Measurements from ENCODE around the gene GLIS1. TPM values are rescaled to one million over a fixed set of nuclear protein-coding genes. Genes with fewer than 3 reads are reported as not detected.

The GLIS1 gene
- total RNA-seq, 1 experiment from 2014 or later = 1.7 TPM

- POLR2A ChIA-PET (ENCODE audit: unreplicated experiment) = no interaction called here
- TF ChIP-seq CTCF (conservative IDR thresholded peaks at IDR 0.05; ENCODE audit: low read depth, low read length) (no peak), EZH2phosphoT487 (IDR thresholded peaks at IDR 0.05; ENCODE audit: borderline replicate concordance, low read length) (no peak), EZH2 (IDR thresholded peaks at IDR 0.05; ENCODE audit: low read length, unreplicated experiment) (no peak)
- Histone ChIP-seq H3K27me3 (ENCODE audit: low read length) (no peaks in the 10 kb centered on the region), H3K9me2 (replicated peaks; ENCODE audit: low read length) (no peaks in the 10 kb centered on the region), H3K27ac (ENCODE audit: low read length) (no peak overlapping the region), H3K36me3 (ENCODE audit: low read depth, low read length) (no peaks in the 10 kb centered on the region), H3F3A (ENCODE audit: low read length, unreplicated experiment) (no peaks in the 10 kb centered on the region), H2AFZ (ENCODE audit: low read length) (no peak overlapping the region), H3K4me2 (ENCODE audit: low read length) (no peak overlapping the region), H3K79me2 (ENCODE audit: low read length) (no peaks in the 10 kb centered on the region), H3K4me1 (ENCODE audit: insufficient read depth, low read length) (peaks cover 8% of the 10 kb centered on the region), H3K4me3 (ENCODE audit: low read length) (no peak overlapping the region), H3K9me3 (ENCODE audit: low read length) (no peaks in the 10 kb centered on the region), H3K9ac (ENCODE audit: low read length) (no peak overlapping the region), H4K20me1 (ENCODE audit: low read length) (no peaks in the 10 kb centered on the region)
- no TSS peak for BruUV-seq (replicated peaks)
- CTCF ChIA-PET = no interaction called here
- DNase-seq (no peak), ATAC-seq (no peak)
- intact Hi-C loops (cut with micrococcal nuclease) = no loop called here
Observed at GRCh38 chr1:53638360-53639035, 100.5 kb downstream of the GLIS1 start.

GRCh38 chr1:53637511-53638359 lies 101.2 kb downstream of the GLIS1 start:
- no peak overlapping the region for H2AFZ ChIP-seq (ENCODE audit: low read length)
- intact Hi-C loops (cut with micrococcal nuclease) = no loop called here
- H3K27ac ChIP-seq (ENCODE audit: low read length) = no peak overlapping the region
- no peaks in the 10 kb centered on the region for H3K9me2 ChIP-seq (replicated peaks; ENCODE audit: low read length)
- H3K36me3 ChIP-seq (ENCODE audit: low read depth, low read length) = no peaks in the 10 kb centered on the region
- DNase-seq (no peak), ATAC-seq (no peak)
- no peaks in the 10 kb centered on the region for H3K79me2 ChIP-seq (ENCODE audit: low read length)
- no peaks in the 10 kb centered on the region for H3K9me3 ChIP-seq (ENCODE audit: low read length)
- ChIA-PET POLR2A (ENCODE audit: unreplicated experiment) (no interaction called here), CTCF (no interaction called here)
- BruUV-seq (replicated peaks) = no TSS peak
- H3K4me2 ChIP-seq (ENCODE audit: low read length) = no peak overlapping the region
- no peaks in the 10 kb centered on the region for H3F3A ChIP-seq (ENCODE audit: low read length, unreplicated experiment)
- H3K27me3 ChIP-seq (ENCODE audit: low read length) = no peaks in the 10 kb centered on the region
- no peak overlapping the region for H3K4me3 ChIP-seq (ENCODE audit: low read length)
- no peaks in the 10 kb centered on the region for H4K20me1 ChIP-seq (ENCODE audit: low read length)
- no peak overlapping the region for H3K9ac ChIP-seq (ENCODE audit: low read length)
- H3K4me1 ChIP-seq (ENCODE audit: insufficient read depth, low read length) = peaks cover 8% of the 10 kb centered on the region
- no peak for TF ChIP-seq EZH2 (IDR thresholded peaks at IDR 0.05; ENCODE audit: low read length, unreplicated experiment)
- no peak for TF ChIP-seq CTCF (conservative IDR thresholded peaks at IDR 0.05; ENCODE audit: low read depth, low read length)
- no peak for TF ChIP-seq EZH2phosphoT487 (IDR thresholded peaks at IDR 0.05; ENCODE audit: borderline replicate concordance, low read length)
